GM19372 (cell line): ENCODE data around the gene LNPK.
"Not testable (repeated sequence)": the region's sequence is repeated elsewhere in the genome, so short reads cannot be mapped to it uniquely, and the experiment has no call there.

ENCODE experiments used
- ATAC-seq: cut with Tn5 transposase; IDR thresholded peaks from one replicate; pipeline ENCODE4 v1.9.1; 2021; ENCODE audit warnings: mild to moderate bottlenecking, low read depth, moderate library complexity; ENCODE audit not compliant: unreplicated experiment

LNPK gene

GRCh38 chr2:176001916-176002687 is at the start of gene LNPK:
TSS of gene LNPK (minus strand) at chr2:176002267. CDS start at chr2:175995584, 6,683 bp downstream.
- ATAC-seq: peak; percentile 89

GRCh38 chr2:176039375-176039774 is 37.3 kb upstream of the LNPK start:
- no peak for ATAC-seq

GRCh38 chr2:176038694-176039093 is 36.6 kb upstream of the LNPK start:
- no peak for ATAC-seq

GRCh38 chr2:176035013-176035691 is 33.1 kb upstream of the LNPK start:
- ATAC-seq: no peak

GRCh38 chr2:176027806-176028205 is 25.7 kb upstream of the LNPK start:
- no peak for ATAC-seq

GRCh38 chr2:176025932-176026331 is 23.9 kb upstream of the LNPK start:
- ATAC-seq: no peak

GRCh38 chr2:176024083-176024482 is 22.0 kb upstream of the LNPK start:
- ATAC-seq: no peak

GRCh38 chr2:176022048-176022447 is 20.0 kb upstream of the LNPK start:
- no peak for ATAC-seq

GRCh38 chr2:176020400-176020799 is 18.3 kb upstream of the LNPK start:
- ATAC-seq: no peak

- no peak for ATAC-seq
Measured at GRCh38 chr2:176018708-176019107, 16.6 kb upstream of the LNPK start.

- no peak for ATAC-seq
Measured at GRCh38 chr2:176009445-176009844, 7.4 kb upstream of the LNPK start.

GRCh38 chr2:176004934-176005333 is 2.9 kb upstream of the LNPK start:
- no peak for ATAC-seq

GRCh38 chr2:176003958-176004357 is 1.9 kb upstream of the LNPK start:
- ATAC-seq: no peak

GRCh38 chr2:176002688-176003210 is 682 bp upstream of the LNPK start:
- no peak for ATAC-seq

- peak; percentile 51 for ATAC-seq
Measured at GRCh38 chr2:176001281-176001915, 669 bp downstream of the LNPK start.

GRCh38 chr2:175999283-175999819 is 2.7 kb downstream of the LNPK start:
- ATAC-seq: no peak

GRCh38 chr2:175990099-175990498 is 12.0 kb downstream of the LNPK start:
- no peak for ATAC-seq

GRCh38 chr2:175987126-175987525 is 14.9 kb downstream of the LNPK start:
- not testable (repeated sequence) for ATAC-seq

- no peak for ATAC-seq
Measured at GRCh38 chr2:175984846-175985245, 17.2 kb downstream of the LNPK start.

GRCh38 chr2:175981551-175981950 is 20.5 kb downstream of the LNPK start:
- no peak for ATAC-seq
